HG03097 (cell line): ENCODE data around the gene KMT2C.
A peak's percentile ranks its signal among the peaks of the same experiment; 100 is the strongest.
"Not testable (repeated sequence)": the region's sequence is repeated elsewhere in the genome, so short reads cannot be mapped to it uniquely, and the experiment has no call there.

Experiments
- ATAC-seq: cut with Tn5 transposase; IDR thresholded peaks from one replicate; pipeline ENCODE4 v1.9.1; 2021; ENCODE audit not compliant: unreplicated experiment, low FRiP score

KMT2C gene

DNA sequence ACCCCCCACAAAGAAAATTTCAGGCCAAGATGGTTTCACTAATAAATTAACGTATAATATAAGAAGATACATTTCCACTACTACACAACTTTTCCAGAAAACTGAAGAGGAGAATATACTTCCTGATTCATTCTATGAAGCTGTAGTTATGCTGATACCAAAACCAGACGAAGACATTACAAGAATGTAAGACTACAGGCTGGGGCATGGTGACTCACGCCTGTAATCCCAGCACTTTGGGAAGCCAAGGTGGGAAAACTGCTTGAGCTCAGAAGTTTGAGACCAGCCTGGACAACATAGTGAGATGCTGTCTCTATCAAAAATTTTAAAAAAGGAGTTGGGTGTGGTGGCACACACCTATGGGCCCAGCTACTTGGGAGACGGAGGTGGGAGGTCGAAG, 201.4 kb downstream of the KMT2C start:
- ATAC-seq: not testable (repeated sequence)

DNA sequence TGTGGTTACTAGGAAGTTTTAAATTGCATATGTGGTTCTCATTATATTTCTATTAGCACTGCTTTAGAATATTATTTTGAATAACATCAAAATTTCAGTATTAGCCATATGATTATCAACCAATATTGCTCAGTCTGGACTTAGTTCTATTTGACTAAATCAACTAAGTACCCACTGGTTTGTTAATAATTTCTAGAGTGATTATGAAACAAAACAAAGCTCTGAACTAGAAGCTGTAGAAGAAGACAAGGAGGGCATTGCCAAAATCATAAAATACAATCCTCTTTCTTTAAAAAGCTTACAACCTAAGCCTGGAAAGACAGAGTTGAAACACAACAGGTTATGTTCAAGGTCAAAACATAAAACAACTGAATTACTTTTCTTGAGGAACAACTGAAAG, 204.7 kb downstream of the KMT2C start:
- no peak for ATAC-seq

DNA sequence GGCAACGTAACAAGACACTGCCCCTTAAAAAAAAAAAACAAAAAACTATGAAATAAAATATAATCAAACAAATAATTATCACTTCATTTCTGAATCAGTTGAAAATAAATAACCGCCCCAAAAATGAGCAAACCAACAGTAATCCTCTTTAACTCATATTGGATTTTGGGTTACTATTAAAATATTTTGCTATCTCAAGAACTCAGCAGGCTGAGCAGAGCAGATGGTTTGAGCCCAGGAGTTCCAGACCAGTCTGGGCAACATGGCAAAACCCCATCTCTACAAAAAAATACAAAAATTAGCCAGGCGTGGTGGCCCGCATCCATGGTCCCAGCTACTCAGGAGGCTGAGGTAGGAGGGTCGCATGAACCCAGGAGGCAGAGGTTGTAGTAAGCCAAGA, 216.2 kb downstream of the KMT2C start:
- ATAC-seq: not testable (repeated sequence)

- not testable (repeated sequence) for ATAC-seq
Observed at GRCh38 chr7:152208766-152209165, 227.0 kb downstream of the KMT2C start.

GRCh38 chr7:152204417-152204816, 231.4 kb downstream of the KMT2C start:
- not testable (repeated sequence) for ATAC-seq

DNA sequence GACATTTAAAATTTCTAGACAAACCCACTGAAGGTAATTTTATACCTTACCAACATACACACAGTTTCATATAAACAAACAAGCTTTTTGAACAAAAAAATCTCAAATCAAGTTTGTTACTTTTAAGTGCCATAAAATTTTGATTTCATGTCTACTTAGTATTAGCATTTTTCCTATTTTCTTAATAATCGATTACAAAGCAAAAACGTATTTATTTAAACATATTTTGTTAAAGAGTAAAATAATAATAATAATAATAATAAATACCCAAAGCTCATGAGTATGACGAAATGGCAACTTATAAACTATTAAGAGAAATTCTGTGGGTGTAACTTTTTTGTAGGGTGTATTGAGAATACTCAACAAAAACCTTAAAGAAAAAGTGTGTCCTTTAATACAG, 232.7 kb downstream of the KMT2C start:
- no peak for ATAC-seq

DNA sequence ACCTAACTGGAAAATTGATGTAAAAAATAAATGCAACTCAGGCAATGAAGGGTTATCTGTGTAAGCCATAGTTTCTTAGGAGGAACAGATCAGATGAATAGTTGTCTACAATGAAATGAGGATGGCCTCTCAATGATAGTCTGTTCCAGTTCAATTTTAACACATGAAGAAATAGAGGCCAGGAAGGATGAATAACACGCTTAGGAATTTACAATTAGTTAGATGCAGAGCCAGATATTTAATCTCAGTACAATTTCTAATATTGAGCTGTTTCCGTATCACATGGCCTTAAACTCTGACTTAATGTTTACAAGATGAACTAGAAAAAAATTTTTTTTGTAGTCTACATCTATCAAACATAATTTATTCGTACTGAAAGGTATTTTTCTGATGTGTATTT, 233.7 kb downstream of the KMT2C start:
- ATAC-seq: no peak

- ATAC-seq: no peak
Observed at GRCh38 chr7:152200395-152200794, 235.4 kb downstream of the KMT2C start.

DNA sequence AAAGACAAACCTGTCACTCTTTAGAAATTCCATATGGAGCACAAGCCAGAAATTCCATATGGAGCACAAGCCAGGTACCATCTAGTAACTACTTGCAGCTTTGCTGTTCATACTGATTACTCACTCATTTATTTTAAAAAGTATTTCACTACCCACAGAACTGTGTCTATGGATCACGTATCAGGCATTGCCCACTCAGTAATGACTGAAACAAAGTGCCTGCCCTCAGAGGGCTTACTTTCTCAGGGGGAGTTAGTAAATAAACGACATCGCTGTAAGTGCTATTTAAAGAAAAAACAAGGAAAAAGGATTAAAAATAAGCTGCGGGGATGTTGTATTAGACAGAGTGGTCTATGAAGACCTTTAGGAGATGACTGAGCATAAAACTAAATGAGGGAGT, 239.4 kb downstream of the KMT2C start:
- no peak for ATAC-seq

DNA sequence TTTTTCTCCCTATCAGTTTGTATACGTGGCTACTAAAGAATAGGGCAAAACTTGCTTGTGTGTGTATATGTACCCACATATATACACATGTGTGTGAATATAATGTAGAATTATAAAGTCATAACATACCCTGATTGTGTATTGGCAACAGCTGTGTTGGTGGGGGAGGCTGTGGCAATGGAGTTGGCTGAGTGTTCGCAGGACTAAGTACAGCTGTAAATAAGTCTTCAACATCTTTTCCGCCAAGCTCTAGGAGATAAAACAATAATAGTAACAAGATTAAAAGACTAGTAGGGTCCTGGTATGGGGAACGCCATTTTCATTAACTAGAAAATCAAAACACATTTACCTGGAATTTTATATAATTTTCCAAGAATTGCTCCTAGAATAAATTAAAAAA, 241.9 kb downstream of the KMT2C start:
- ATAC-seq: no peak

DNA sequence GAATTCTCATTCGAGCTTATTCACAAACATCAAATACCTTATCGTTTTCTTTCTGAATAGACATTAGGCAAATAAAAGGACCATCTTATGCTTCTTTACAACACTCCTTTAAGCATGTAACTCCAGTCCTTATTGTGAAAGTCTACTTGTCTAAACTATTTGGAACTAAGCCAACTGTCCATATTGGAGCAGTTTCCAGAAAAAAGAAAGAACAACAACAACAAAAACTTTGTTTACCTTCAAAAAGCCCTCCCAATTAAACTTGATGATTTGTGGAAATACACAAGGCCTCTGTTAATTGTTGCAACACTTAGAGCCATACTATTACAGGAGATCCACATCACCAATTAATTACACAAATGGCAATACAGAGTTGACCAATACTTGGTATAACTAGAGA, 246.7 kb downstream of the KMT2C start:
- no peak for ATAC-seq

DNA sequence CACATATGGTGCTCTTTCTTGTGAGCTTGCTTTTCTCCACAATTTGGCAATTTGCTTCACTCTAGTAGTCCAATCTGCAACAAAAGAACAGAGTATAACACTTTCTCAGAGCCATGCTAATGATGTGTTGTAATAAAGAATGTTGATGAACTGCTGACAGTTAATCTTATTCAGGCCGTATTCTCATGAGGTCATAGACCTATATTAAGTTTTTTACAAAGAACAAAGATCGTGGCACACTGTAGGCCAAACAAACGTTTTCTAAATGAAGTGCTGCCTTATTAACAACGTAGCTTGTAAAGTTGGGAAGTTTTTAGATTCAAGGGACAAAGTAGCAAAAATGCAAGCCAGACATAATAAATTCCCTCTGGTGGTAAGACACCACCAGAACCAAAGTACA, 250.2 kb downstream of the KMT2C start:
- no peak for ATAC-seq

GRCh38 chr7:152180587-152180986, 255.2 kb downstream of the KMT2C start:
- no peak for ATAC-seq

GRCh38 chr7:152180048-152180447, 255.8 kb downstream of the KMT2C start:
- no peak for ATAC-seq

- ATAC-seq: no peak
Observed at GRCh38 chr7:152178405-152179058, 257.3 kb downstream of the KMT2C start.

- ATAC-seq: no peak
Observed at GRCh38 chr7:152177681-152178404, 258.0 kb downstream of the KMT2C start.

DNA sequence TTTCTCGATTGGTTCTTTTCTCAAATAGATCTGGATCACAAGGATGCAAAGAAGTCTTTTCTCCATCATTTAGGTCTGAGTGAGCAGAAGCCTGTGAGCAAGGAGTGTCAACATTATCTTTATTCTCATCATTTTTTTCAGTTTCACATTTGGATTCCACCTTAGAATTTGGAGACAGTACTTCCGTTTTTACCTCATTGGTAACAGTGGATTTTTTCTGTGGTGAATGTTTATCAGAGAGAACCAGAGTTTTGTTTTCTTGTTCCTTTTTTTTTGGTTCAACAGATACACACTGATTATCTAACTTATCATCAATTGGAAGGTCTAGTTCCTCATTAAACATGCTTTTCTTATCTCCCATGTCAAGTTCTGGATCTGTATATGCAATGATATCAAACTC, 259.0 kb downstream of the KMT2C start:
- ATAC-seq: peak; percentile 57

GRCh38 chr7:152173372-152174070, 262.3 kb downstream of the KMT2C start:
- no peak for ATAC-seq

DNA sequence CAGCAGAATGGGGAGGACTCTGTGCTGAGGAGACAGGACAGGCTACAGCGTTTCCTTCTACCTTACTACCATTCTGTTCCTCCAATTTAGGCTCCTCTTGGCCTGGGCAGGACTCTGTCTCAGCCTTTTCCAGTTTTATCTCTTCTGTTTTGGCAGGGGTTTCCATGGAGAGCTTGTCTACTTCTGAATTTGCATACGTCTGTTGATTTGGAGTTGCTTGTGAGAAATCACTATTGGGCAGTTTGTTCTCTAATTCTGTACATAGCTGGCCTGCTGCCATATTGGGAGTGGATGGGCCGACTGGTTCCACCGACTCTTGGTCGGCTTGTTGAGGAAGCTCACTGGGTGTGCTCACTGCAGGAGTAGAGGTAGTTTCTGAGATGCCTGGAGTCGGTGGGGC, 273.5 kb downstream of the KMT2C start:
- no peak for ATAC-seq

DNA sequence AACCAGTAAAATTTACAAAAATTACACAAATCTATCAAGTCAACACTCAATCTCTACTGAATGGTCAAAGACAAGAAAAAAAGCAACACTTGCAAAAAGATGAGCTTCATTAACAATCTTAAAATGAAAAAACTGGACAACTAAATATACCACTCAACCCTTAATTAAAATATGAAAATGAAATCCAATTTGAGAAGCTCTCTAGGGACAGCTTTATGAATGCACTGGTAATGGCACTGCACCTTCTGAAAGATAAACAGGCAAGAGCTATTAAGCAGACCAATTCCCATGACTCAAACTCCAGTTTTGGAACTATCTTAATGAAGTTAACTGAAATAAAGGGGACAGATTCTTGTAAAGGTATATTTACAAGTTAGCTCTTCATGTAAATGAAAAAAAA, 274.6 kb downstream of the KMT2C start:
- ATAC-seq: no peak

DNA sequence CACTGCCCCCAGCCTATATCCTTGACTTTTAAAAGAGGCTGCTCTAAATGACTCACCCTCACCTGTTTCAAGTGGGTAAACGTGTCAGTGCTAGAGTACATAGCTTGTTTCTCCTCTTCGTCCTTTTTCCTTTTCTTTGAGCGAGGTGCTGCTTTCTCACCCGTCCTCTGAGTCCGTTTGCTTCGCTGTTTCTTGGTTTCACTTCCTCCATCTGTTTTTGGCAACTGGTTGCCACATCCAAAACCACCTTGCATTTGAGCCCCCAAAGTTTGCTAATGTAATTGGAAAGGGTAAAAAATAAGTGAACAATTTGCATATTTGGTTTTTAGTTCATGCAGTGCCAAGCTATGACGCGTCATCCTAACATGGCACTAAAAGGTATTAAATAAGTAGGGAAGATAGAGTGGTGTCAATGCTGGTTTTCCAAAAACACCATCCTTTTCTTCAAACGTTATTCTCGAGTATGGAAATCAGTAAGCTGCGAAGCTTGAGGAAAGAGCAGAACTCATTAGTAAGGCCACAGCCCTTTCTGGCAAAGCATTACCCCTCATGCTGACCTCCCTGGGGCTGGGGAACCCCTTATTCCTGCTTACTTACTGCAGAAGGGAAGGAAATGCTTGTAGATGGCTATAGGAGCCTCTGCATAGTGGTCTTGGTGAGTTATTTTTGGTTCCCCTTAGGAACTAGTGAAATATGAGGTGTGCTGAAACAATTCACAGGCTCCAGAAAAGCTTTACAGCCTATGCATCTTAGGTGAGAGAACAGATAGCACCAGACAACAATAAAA, 276.8 kb downstream of the KMT2C start:
- peak; percentile 90 for ATAC-seq
